ENCODE measurements around the gene FXYD3. TPM values are rescaled to one million over a fixed set of nuclear protein-coding genes. Genes with fewer than 3 reads are reported as not detected.

Gene FXYD3
- total and polyA plus RNA-seq, 2 experiments from 2014 or later: 0.35 TPM; not detected in 1

DNA sequence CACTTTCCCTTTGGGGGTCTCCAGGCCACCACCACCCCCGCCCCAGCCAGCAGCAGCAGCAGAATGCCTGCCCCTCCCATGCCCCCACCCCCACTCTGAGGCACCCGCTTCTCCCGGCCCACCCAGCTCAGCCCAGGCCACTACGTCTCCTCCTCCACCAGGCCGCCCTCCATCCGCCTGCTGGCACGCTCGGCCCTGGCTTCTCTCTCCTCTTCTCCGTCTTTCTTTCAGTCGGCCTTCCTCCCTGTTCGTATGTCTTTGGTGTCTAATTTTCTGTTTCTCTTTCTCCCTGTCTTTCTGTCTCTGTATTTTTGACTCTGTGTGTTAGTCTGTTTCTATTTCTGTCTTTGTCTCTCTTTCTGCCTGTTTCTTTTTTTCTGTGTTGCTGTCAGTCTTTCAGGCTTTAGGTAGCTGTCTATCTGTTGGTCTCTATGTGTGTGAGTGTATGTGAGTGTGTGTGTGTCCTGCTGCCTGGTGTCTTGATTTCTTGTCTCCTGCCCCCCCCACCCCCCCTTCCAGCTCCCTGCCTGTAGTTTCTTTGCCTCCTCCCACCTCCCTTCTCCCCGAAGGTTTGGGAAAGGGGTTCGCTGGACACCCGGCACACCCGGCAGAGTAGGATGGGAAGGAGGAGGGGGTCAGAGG lies 19.1 kb downstream of the FXYD3 start, which contains the start of gene LGI4:
Gene LGI4, minus strand, starts transcription at position 459 of the 642 bp plus-strand sequence. Its CDS starts 379 bp downstream, at position 80.
- Histone ChIP-seq H3K27me3 (no peaks in the 10 kb centered on the region), H3K27ac (peak within 1 kb of the TSS; percentile 85), H3K36me3 (no peaks in the 10 kb centered on the region), H3K9me3 (ENCODE audit: low read depth) (no peaks in the 10 kb centered on the region), H3K4me1 (ENCODE audit: low read depth) (peaks cover 37% of the 10 kb centered on the region), H3K4me3 (peak within 1 kb of the TSS; percentile 16)
- TF ChIP-seq, protein P1, sequence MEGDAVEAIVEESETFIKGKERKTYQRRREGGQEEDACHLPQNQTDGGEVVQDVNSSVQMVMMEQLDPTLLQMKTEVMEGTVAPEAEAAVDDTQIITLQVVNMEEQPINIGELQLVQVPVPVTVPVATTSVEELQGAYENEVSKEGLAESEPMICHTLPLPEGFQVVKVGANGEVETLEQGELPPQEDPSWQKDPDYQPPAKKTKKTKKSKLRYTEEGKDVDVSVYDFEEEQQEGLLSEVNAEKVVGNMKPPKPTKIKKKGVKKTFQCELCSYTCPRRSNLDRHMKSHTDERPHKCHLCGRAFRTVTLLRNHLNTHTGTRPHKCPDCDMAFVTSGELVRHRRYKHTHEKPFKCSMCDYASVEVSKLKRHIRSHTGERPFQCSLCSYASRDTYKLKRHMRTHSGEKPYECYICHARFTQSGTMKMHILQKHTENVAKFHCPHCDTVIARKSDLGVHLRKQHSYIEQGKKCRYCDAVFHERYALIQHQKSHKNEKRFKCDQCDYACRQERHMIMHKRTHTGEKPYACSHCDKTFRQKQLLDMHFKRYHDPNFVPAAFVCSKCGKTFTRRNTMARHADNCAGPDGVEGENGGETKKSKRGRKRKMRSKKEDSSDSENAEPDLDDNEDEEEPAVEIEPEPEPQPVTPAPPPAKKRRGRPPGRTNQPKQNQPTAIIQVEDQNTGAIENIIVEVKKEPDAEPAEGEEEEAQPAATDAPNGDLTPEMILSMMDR (IDR thresholded peaks at IDR 0.05; ENCODE audit: low read depth, low read length): no peak
- DNase-seq (ENCODE audit: low read depth in 1 of 2, low spot score in 1 of 2): no peak

DNA sequence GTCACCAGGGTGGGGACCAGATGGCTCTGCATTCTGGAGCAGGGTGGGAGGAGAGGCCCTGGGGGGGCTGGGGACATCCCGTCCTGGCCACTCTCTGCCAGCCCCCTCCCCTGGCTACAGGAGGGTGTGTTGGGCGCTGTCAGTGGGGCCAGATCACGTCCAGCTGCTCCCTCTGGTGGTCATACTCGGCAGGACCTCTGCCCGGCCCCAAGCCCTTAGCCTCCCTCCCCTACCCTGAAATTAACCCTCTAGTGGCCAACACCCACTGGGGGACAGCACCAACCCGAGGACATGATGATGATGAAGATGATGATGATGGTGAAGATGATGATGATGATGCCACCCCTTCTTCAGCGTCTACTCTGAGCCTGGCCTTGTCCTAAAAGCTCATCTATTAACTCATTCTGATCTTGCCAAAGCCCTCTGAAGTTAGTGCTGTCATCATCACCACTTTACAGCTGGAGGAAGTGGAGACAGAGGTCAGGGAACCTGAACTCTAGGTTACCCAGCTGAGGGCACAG lies 19.8 kb downstream of the FXYD3 start:
- Histone ChIP-seq H3K27ac (peak overlapping the region; percentile 85), H3K4me3 (peak overlapping the region; percentile 16), H3K36me3 (no peaks in the 10 kb centered on the region), H3K9me3 (ENCODE audit: low read depth) (no peaks in the 10 kb centered on the region), H3K4me1 (ENCODE audit: low read depth) (peaks cover 44% of the 10 kb centered on the region), H3K27me3 (no peaks in the 10 kb centered on the region)
- TF ChIP-seq, protein P1 (IDR thresholded peaks at IDR 0.05; ENCODE audit: low read depth, low read length): peak; percentile 86
- DNase-seq (ENCODE audit: low read depth in 1 of 2, low spot score in 1 of 2): peak; percentile 76 to 92

DNA sequence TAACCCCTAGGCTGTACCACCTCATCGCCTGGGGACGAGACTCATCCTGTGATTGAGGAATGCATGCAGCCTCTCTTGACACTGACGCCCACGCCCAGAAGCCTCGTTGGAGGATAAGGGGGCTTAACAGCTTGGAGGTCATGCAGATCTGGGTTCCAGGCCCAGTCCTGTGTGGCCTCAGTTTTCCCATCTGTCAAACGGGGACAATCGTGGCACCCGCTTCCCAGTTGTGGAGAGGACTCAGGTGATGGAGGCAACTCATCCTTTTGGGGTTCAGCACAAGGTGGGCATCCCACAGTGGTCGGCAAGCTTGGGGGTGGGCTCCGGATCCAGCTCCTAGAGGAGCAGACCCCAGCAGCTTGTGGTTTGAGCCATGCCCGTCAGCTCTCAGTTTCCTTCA lies 20.6 kb downstream of the FXYD3 start:
- TF ChIP-seq, protein P1 (IDR thresholded peaks at IDR 0.05; ENCODE audit: low read depth, low read length): no peak
- no peak overlapping the region for H3K4me3 ChIP-seq
- no peaks in the 10 kb centered on the region for H3K36me3 ChIP-seq
- no peaks in the 10 kb centered on the region for H3K9me3 ChIP-seq (ENCODE audit: low read depth)
- peak overlapping the region; percentile 1 for H3K27ac ChIP-seq
- no peaks in the 10 kb centered on the region for H3K27me3 ChIP-seq
- peaks cover 49% of the 10 kb centered on the region for H3K4me1 ChIP-seq (ENCODE audit: low read depth)
- no peak for DNase-seq (ENCODE audit: low read depth in 1 of 2, low spot score in 1 of 2)

DNA sequence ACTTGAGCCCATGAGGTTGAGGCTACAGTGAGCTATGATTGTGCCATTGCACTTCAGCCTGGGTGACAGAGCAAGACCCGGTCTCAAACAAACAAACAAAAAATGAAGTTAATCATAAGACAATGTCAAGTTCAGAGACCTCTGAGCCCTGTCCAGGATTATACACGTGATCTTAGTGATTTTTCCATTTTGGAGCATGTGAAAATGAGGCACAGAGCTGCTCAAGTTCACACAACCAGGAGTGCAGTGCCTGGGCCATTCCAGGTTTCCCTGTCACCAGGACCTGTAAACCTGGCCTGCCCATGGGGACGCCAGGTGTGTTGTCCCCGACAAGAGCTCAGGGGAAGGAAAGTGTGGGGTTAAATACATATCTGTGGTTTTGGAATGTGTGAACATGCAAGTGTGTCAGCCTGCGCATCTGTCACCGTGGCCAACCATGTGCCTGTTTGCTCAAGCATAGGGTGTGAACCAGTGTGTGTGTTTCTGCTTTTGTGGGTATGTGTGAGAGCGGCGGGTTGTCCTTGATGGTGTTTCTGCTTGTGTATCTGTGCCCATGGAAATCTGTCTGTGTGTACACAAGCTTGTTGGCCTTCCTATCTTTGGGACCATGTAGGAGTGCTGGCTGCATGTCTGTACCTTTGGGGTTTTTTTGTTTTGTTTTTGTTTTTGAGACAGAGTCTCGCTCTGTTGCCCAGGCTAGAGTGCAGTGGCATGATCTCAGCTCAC lies 21.5 kb downstream of the FXYD3 start:
- Histone ChIP-seq H3K27me3 (peaks cover 8% of the 10 kb centered on the region), H3K4me3 (no peak overlapping the region), H3K4me1 (ENCODE audit: low read depth) (peaks cover 52% of the 10 kb centered on the region), H3K36me3 (no peaks in the 10 kb centered on the region), H3K27ac (no peak overlapping the region), H3K9me3 (ENCODE audit: low read depth) (no peaks in the 10 kb centered on the region)
- TF ChIP-seq, protein P1 (IDR thresholded peaks at IDR 0.05; ENCODE audit: low read depth, low read length): no peak
- no peak for DNase-seq (ENCODE audit: low read depth in 1 of 2, low spot score in 1 of 2)

DNA sequence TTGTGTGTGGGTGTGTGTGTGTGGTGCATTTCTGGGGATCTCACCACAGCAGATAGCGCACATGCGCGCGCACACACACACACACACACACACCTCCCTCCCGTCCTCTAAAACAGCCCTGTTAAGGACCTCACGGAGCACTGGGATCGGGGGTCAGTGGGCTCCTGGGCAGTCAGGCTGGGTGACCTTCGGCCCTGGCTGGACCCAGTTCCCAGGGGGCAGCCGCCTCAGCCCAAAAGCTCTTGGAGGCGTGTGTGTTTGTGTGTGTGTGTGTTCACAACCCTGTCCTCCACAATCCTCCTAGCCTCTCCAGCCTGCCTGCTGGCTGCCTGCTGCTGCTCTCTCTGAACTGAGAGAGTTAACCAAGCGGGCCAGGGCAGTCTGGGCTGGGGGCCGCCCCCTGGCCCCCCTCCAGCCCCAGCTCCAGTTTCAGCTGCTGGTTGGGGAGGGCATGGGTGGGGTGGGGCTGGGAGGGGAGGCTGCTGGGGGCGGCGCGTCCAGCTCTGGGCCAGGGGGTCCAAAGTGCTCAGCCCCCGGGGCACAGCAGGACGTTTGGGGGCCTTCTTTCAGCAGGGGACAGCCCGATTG lies 22.8 kb downstream of the FXYD3 start, which contains the start of gene FXYD1:
Gene FXYD1, plus strand, starts transcription at position 520 of the 588 bp plus-strand sequence. CDS start 1,256 bp downstream, outside the sequence.
- Histone ChIP-seq H3K27me3 (peaks cover 20% of the 10 kb centered on the region), H3K4me3 (peak within 1 kb of the TSS; percentile 25), H3K36me3 (no peaks in the 10 kb centered on the region), H3K9me3 (ENCODE audit: low read depth) (no peaks in the 10 kb centered on the region), H3K4me1 (ENCODE audit: low read depth) (peaks cover 52% of the 10 kb centered on the region), H3K27ac (peak within 1 kb of the TSS; percentile 97)
- TF ChIP-seq, protein P1 (IDR thresholded peaks at IDR 0.05; ENCODE audit: low read depth, low read length): no peak
- peak; percentile 58 to 61 for DNase-seq (ENCODE audit: low read depth in 1 of 2, low spot score in 1 of 2)

Data from cardiac muscle cell (in vitro differentiated cells and primary cell).